ENCODE data around the gene TRIL. TPM values are rescaled to one million over a fixed set of nuclear protein-coding genes. Genes with fewer than 3 reads are reported as not detected.
A peak's percentile ranks its signal among the peaks of the same experiment; 100 is the strongest.

The TRIL gene
- polyA plus RNA-seq, 1 experiment = not detected

GRCh38 chr7:28958980-28959347, 834 bp upstream of the TRIL start:
- Histone ChIP-seq H3K36me3 (ENCODE audit: control insufficient read depth, insufficient read depth, low read length) (no peaks in the 10 kb centered on the region), H3K4me3 (ENCODE audit: low read depth, low read length) (no peak overlapping the region), H3K27me3 (ENCODE audit: control insufficient read depth, insufficient read depth, low read length) (peaks cover 33% of the 10 kb centered on the region)
- ChIA-PET POLR2A (no interaction called here), CTCF (interaction anchor here (1.0 to 3.5 kb wide), 5 partner anchors 23 to 147 kb away, joined by 3 to 38 read pairs (median 20); no protein-coding TSS in a partner anchor)
- DNase-seq (ENCODE audit: low read depth) = no peak
- no peak for TF ChIP-seq CTCF (IDR thresholded peaks at IDR 0.05; ENCODE audit: insufficient read depth, low read depth, low read length)

DNA sequence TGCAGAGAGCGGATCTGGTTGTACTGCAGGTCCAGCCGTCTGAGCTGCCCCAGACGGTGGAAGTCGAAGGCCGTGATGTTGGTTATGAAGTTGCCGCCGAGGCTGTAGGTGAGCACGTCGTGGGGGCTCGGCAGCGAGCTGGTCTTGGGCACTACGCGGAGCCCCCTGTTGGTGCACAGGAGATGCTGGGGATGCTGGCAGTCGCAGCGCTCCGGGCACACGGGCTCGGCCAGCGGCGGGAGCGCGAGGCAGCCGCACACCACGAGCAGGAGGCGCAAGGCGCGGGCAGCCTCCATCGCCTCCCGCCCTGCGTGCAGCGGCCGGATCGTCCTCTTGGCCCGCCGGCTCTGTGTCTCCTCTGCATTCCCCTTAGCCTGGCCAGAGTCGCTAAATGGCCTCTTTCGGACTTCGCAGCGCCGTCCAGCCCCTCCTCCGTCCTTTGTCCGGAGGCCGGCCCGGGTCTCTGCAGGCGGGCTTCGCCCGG, 337 bp downstream of the TRIL start:
- Histone ChIP-seq H3K36me3 (ENCODE audit: control insufficient read depth, insufficient read depth, low read length) (no peaks in the 10 kb centered on the region), H3K4me3 (ENCODE audit: low read depth, low read length) (peak overlapping the region; percentile 30), H3K27me3 (ENCODE audit: control insufficient read depth, insufficient read depth, low read length) (peaks cover 35% of the 10 kb centered on the region)
- ChIA-PET POLR2A (no interaction called here), CTCF (interaction anchor here (0.6 to 3.6 kb wide), 18 partner anchors 9 to 149 kb away, joined by 3 to 38 read pairs (median 8); no protein-coding TSS in a partner anchor)
- no peak for DNase-seq (ENCODE audit: low read depth)
- TF ChIP-seq CTCF (IDR thresholded peaks at IDR 0.05; ENCODE audit: insufficient read depth, low read depth, low read length) = no peak; the same call in 1 of the 2 replicates

DNA sequence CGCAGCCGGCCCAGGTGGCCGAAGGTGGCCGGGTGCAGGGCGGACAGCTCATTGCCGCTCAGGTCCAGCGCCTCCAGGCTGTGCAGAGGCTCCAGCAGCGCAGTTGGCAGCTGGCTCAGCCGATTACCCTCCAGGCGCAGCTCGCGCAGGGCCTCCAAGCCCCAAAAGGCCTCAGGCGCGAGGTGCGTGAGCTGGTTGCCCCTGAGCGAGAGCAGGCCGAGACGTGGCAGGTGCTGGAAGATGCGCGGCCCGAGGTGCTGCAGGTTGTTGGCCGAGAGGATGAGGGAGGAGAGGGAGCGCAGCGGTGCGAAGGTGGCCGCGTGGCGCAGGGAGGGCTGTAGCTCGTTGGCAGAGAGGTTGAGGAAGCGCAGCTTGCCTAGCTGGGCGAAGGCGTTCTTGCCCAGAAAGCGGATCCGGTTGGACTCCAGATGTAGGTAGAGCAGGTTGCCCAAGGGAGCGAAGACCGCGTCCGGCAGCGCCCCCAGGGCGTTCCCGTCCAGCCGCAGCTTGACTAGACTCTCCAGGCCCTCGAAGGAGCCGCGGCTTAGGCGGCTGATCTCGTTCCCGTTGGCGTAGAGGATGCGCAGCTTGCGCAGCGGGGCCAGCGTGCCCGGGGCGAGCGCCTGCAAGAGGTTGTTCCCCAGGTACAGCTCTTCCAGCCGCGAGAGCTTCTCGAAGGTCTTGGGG, 923 bp downstream of the TRIL start:
- peaks cover 35% of the 10 kb centered on the region for H3K27me3 ChIP-seq (ENCODE audit: control insufficient read depth, insufficient read depth, low read length)
- CTCF ChIA-PET = interaction anchor here (0.6 to 3.6 kb wide), 30 partner anchors 9 to 452 kb away, joined by 3 to 38 read pairs (median 5); no protein-coding TSS in a partner anchor

DNA sequence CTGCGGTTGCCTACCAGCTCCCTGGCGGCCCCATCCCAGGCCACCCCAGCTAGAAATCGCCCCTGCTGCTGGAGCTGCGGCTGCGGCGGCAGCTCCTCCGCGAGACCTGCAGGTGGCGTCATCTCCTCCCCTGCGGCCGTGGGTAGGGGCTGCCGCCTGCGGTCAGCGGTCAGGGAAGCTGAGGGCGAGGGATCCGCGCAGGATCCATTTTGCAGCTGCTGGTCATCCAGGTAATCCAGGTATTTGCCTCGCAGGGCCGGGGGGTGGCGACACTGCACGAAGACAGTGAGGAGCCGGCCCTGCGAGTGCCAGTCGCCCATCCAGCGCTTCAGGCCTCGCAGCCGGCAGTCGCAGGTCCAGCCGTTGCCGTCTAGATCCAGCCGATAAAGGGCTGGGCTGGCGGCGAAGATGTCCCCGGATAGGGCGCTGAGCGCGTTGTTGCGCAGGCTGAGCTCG, 1.5 kb downstream of the TRIL start:
- H3K4me3 ChIP-seq (ENCODE audit: low read depth, low read length) = no peak overlapping the region
- ChIA-PET POLR2A (no interaction called here), CTCF (interaction anchor here (0.6 to 3.6 kb wide), 30 partner anchors 9 to 452 kb away, joined by 3 to 38 read pairs (median 5); no protein-coding TSS in a partner anchor)
- TF ChIP-seq CTCF (IDR thresholded peaks at IDR 0.05; ENCODE audit: insufficient read depth, low read depth, low read length) = peak; percentile 64
- H3K27me3 ChIP-seq (ENCODE audit: control insufficient read depth, insufficient read depth, low read length) = peaks cover 35% of the 10 kb centered on the region
- H3K36me3 ChIP-seq (ENCODE audit: control insufficient read depth, insufficient read depth, low read length) = no peaks in the 10 kb centered on the region
- no peak for DNase-seq (ENCODE audit: low read depth)

More for the DNA sequence above, 923 bp downstream of the TRIL start:
- POLR2A ChIA-PET = no interaction called here
- DNase-seq (ENCODE audit: low read depth) = no peak
- Histone ChIP-seq H3K4me3 (ENCODE audit: low read depth, low read length) (no peak overlapping the region), H3K36me3 (ENCODE audit: control insufficient read depth, insufficient read depth, low read length) (no peaks in the 10 kb centered on the region)
- TF ChIP-seq CTCF (IDR thresholded peaks at IDR 0.05; ENCODE audit: insufficient read depth, low read depth, low read length) = no peak
